ENCODE data around the gene EREG. TPM values are rescaled to one million over a fixed set of nuclear protein-coding genes. Genes with fewer than 3 reads are reported as not detected.

EREG gene
- polyA plus RNA-seq, 1 donor (not counting 4 experiments of a cell fraction or from before 2014, with no cell fraction given) = 38.7 TPM

GRCh38 chr4:74385386-74385785, 20.4 kb downstream of the EREG start:
- dilution Hi-C loops (cut with MboI; ENCODE audit: extremely low pct_ligation_motif_present, low sequenced_read_pairs) = no loop called here
- H3K36me3 ChIP-seq (ENCODE audit: control insufficient read depth in 2 of 2, extremely low read depth in 1 of 2, insufficient read depth in 2 of 2, low read length in 2 of 2) = peaks cover 9 to 28% of the 10 kb centered on the region in 2 experiments
- DNase-seq (ENCODE audit: low read depth, low spot score) = no peak
- no peaks in the 10 kb centered on the region for H3K9me1 ChIP-seq (ENCODE audit: control insufficient read depth, extremely low read depth, insufficient read depth, low read length)
- no peak overlapping the region for H3K27ac ChIP-seq (ENCODE audit: control insufficient read depth, insufficient read depth, low read length)
- TF ChIP-seq, protein P1, sequence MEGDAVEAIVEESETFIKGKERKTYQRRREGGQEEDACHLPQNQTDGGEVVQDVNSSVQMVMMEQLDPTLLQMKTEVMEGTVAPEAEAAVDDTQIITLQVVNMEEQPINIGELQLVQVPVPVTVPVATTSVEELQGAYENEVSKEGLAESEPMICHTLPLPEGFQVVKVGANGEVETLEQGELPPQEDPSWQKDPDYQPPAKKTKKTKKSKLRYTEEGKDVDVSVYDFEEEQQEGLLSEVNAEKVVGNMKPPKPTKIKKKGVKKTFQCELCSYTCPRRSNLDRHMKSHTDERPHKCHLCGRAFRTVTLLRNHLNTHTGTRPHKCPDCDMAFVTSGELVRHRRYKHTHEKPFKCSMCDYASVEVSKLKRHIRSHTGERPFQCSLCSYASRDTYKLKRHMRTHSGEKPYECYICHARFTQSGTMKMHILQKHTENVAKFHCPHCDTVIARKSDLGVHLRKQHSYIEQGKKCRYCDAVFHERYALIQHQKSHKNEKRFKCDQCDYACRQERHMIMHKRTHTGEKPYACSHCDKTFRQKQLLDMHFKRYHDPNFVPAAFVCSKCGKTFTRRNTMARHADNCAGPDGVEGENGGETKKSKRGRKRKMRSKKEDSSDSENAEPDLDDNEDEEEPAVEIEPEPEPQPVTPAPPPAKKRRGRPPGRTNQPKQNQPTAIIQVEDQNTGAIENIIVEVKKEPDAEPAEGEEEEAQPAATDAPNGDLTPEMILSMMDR (optimal IDR thresholded peaks at IDR 0.05 in 1 of 3, IDR thresholded peaks at IDR 0.05 in 1 of 3, conservative IDR thresholded peaks at IDR 0.05 in 1 of 3; ENCODE audit: extremely low read depth in 1 of 3, insufficient read depth in 2 of 3, low read length in 3 of 3) = no peak
- no peak for TF ChIP-seq EZH2 (IDR thresholded peaks at IDR 0.05; ENCODE audit: low read length)
- no peak overlapping the region for H3K9ac ChIP-seq (ENCODE audit: control insufficient read depth, extremely low read depth, insufficient read depth, low read length)
- H4K20me1 ChIP-seq (ENCODE audit: control insufficient read depth, extremely low read depth, insufficient read depth, low read length) = no peaks in the 10 kb centered on the region
- FAIRE-seq = no peak
- no peak overlapping the region for H3K4me3 ChIP-seq (ENCODE audit: control insufficient read depth in 2 of 3, extremely low read depth in 1 of 3, insufficient read depth in 2 of 3, low read depth in 1 of 3, low read length in 3 of 3)
- H3K4me2 ChIP-seq (ENCODE audit: control insufficient read depth, extremely low read depth, insufficient read depth, low read depth, low read length) = no peak overlapping the region
- no peaks in the 10 kb centered on the region for H3K9me3 ChIP-seq (ENCODE audit: control insufficient read depth, low read depth, low read length)
- no peaks in the 10 kb centered on the region for H3K27me3 ChIP-seq (ENCODE audit: control insufficient read depth, extremely low read depth, insufficient read depth, low read length)
- H3K79me2 ChIP-seq (ENCODE audit: control insufficient read depth, insufficient read depth, low read length) = no peaks in the 10 kb centered on the region
- H2AFZ ChIP-seq (ENCODE audit: control insufficient read depth, low read length) = no peak overlapping the region
- H3K4me1 ChIP-seq (ENCODE audit: control insufficient read depth, extremely low read depth, insufficient read depth, low read length) = no peaks in the 10 kb centered on the region

DNA sequence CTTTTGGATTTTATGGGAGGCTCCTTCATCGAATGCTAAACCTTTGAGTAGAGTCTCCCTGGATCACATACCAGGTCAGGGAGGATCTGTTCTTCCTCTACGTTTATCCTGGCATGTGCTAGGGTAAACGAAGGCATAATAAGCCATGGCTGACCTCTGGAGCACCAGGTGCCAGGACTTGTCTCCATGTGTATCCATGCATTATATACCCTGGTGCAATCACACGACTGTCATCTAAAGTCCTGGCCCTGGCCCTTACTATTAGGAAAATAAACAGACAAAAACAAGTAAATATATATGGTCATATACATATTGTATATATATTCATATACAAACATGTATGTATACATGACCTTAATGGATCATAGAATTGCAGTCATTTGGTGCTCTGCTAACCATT, 21.2 kb downstream of the EREG start:
- H3K27ac ChIP-seq (ENCODE audit: control insufficient read depth, insufficient read depth, low read length) = no peak overlapping the region
- H3K4me2 ChIP-seq (ENCODE audit: control insufficient read depth, extremely low read depth, insufficient read depth, low read depth, low read length) = no peak overlapping the region
- TF ChIP-seq EZH2 (IDR thresholded peaks at IDR 0.05; ENCODE audit: low read length) = no peak
- TF ChIP-seq, protein P1 (optimal IDR thresholded peaks at IDR 0.05 in 1 of 3, IDR thresholded peaks at IDR 0.05 in 1 of 3, conservative IDR thresholded peaks at IDR 0.05 in 1 of 3; ENCODE audit: extremely low read depth in 1 of 3, insufficient read depth in 2 of 3, low read length in 3 of 3) = no peak
- no peaks in the 10 kb centered on the region for H3K9me3 ChIP-seq (ENCODE audit: control insufficient read depth, low read depth, low read length)
- H3K9me1 ChIP-seq (ENCODE audit: control insufficient read depth, extremely low read depth, insufficient read depth, low read length) = no peaks in the 10 kb centered on the region
- no peak overlapping the region for H3K4me3 ChIP-seq (ENCODE audit: control insufficient read depth in 2 of 3, extremely low read depth in 1 of 3, insufficient read depth in 2 of 3, low read depth in 1 of 3, low read length in 3 of 3)
- H3K9ac ChIP-seq (ENCODE audit: control insufficient read depth, extremely low read depth, insufficient read depth, low read length) = no peak overlapping the region
- no peak overlapping the region for H2AFZ ChIP-seq (ENCODE audit: control insufficient read depth, low read length)
- H3K36me3 ChIP-seq (ENCODE audit: control insufficient read depth in 2 of 2, extremely low read depth in 1 of 2, insufficient read depth in 2 of 2, low read length in 2 of 2) = peaks cover 9 to 20% of the 10 kb centered on the region in 2 experiments
- no peaks in the 10 kb centered on the region for H4K20me1 ChIP-seq (ENCODE audit: control insufficient read depth, extremely low read depth, insufficient read depth, low read length)
- H3K27me3 ChIP-seq (ENCODE audit: control insufficient read depth, extremely low read depth, insufficient read depth, low read length) = no peaks in the 10 kb centered on the region
- FAIRE-seq (no peak), DNase-seq (ENCODE audit: low read depth, low spot score) (no peak)
- H3K79me2 ChIP-seq (ENCODE audit: control insufficient read depth, insufficient read depth, low read length) = no peaks in the 10 kb centered on the region
- dilution Hi-C loops (cut with MboI; ENCODE audit: extremely low pct_ligation_motif_present, low sequenced_read_pairs) = no loop called here
- no peaks in the 10 kb centered on the region for H3K4me1 ChIP-seq (ENCODE audit: control insufficient read depth, extremely low read depth, insufficient read depth, low read length)

Data from keratinocyte (primary cell).